Suprapubic skin (tissue), 4 donors: ENCODE results near the gene CUEDC2. TPM values are rescaled to one million over a fixed set of nuclear protein-coding genes. Genes with fewer than 3 reads are reported as not detected.

Experiments used
- DNase-seq, 2 donors: peaks; one replicate each; pipeline ENCODE4 v3.0.0-alpha.2; 2019; ENCODE audit warnings: low spot score in 2 of 2
- H3K27ac ChIP-seq: fragments of 200-600 bp; sonication (generic); one replicate; pipeline ENCODE4 v1.5.1; 2019
- H3K27me3 ChIP-seq: fragments of 200-600 bp; sonication (generic); one replicate; pipeline ENCODE4 v1.5.1; 2019
- H3K36me3 ChIP-seq: fragments of 200-600 bp; sonication (generic); one replicate; pipeline ENCODE4 v1.5.1; 2019
- H3K4me1 ChIP-seq: fragments of 200-600 bp; sonication (generic); one replicate; pipeline ENCODE4 v1.5.1; 2019
- H3K4me3 ChIP-seq: fragments of 200-600 bp; sonication (generic); one replicate; pipeline ENCODE4 v1.5.1; 2019; ENCODE audit warnings: mild to moderate bottlenecking
- H3K9me3 ChIP-seq: fragments of 200-600 bp; sonication (generic); one replicate; pipeline ENCODE4 v1.5.1; 2019
- CTCF ChIP-seq, 2 donors: fragments of 200-600 bp in 1 of 2; fragments of 450-650 bp in 1 of 2; sonication (generic) in 1 of 2; IDR thresholded peaks; one replicate each; pipeline ENCODE4 v1.5.1; 2016 to 2019; ENCODE audit warnings: antibody characterized with exemption in 2 of 2, mild to moderate bottlenecking in 1 of 2, moderate library complexity in 1 of 2
- EP300 ChIP-seq: sonication (generic); formaldehyde crosslinking; IDR thresholded peaks from one replicate; pipeline ENCODE4 v1.6.1; 2017; ENCODE audit warnings: antibody characterized with exemption
- POLR2A ChIP-seq, 2 donors: fragments of 450-650 bp; IDR thresholded peaks; one replicate each; pipeline ENCODE4 v1.6.1; 2017; ENCODE audit warnings: antibody characterized with exemption in 2 of 2, mild to moderate bottlenecking in 2 of 2, moderate library complexity in 2 of 2
- POLR2AphosphoS5 ChIP-seq, 3 donors: sonication (generic); formaldehyde crosslinking; IDR thresholded peaks; one replicate each; pipeline ENCODE4 v1.6.1; 2017; ENCODE audit warnings: antibody characterized with exemption in 3 of 3
- WGBS: methylation state at CpG from one replicate; pipeline ENCODE4 v1.1.5; 2018; 5-methylcytosine and 5-hydroxymethylcytosine counted together
- total RNA-seq, 4 donors: library from RNA; depleted of rRNA; stranded (reverse); fragments of >200 nt; gene quantifications; one replicate each; pipeline ENCODE4 v1.1.0, GENCODE V29; 2016

The CUEDC2 gene
- total RNA-seq, 4 donors from 2014 or later: 25.0 to 61.2 (median 40.2) TPM

DNA sequence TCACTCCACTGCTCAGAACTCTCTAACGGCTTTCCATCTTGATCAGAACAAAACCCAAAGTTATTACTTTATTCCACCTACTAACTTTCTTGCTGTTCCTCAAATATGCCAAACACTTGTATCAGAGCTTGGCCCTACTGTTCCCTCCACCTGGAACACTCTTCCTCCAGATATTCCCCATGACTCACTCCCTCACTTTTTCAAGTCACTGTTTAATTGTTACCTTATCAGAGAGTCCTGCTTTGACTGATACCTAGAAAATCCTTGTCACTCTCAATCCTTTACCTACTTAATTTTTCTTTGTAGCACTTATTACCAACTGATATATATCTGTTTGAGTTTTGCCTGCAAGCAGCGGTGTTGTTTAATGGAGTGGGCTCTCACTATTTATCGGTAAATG lies 42.5 kb downstream of the CUEDC2 start:
- Histone ChIP-seq H3K4me3 (no peak overlapping the region), H3K4me1 (peaks cover 22% of the 10 kb centered on the region), H3K27me3 (no peaks in the 10 kb centered on the region), H3K36me3 (no peaks in the 10 kb centered on the region), H3K27ac (no peak overlapping the region), H3K9me3 (no peaks in the 10 kb centered on the region)
- 93% methylated on average over 3 of the region's 3 CpGs for WGBS
- DNase-seq: no peak
- TF ChIP-seq POLR2A (IDR thresholded peaks at IDR 0.05) (no peak), EP300 (no peak), CTCF (IDR thresholded peaks at IDR 0.05) (no peak), POLR2AphosphoS5 (IDR thresholded peaks at IDR 0.05) (no peak)

- Histone ChIP-seq H3K9me3 (no peaks in the 10 kb centered on the region), H3K27me3 (no peaks in the 10 kb centered on the region), H3K4me3 (no peak overlapping the region), H3K36me3 (peaks cover 34% of the 10 kb centered on the region), H3K4me1 (peaks cover 12% of the 10 kb centered on the region), H3K27ac (no peak overlapping the region)
- TF ChIP-seq POLR2AphosphoS5 (IDR thresholded peaks at IDR 0.05) (no peak), EP300 (no peak), POLR2A (IDR thresholded peaks at IDR 0.05) (no peak), CTCF (IDR thresholded peaks at IDR 0.05) (no peak)
- WGBS: 64% methylated on average over 4 of the region's 4 CpGs
- DNase-seq: no peak
Measured at GRCh38 chr10:102384606-102385429, 47.6 kb downstream of the CUEDC2 start.

DNA sequence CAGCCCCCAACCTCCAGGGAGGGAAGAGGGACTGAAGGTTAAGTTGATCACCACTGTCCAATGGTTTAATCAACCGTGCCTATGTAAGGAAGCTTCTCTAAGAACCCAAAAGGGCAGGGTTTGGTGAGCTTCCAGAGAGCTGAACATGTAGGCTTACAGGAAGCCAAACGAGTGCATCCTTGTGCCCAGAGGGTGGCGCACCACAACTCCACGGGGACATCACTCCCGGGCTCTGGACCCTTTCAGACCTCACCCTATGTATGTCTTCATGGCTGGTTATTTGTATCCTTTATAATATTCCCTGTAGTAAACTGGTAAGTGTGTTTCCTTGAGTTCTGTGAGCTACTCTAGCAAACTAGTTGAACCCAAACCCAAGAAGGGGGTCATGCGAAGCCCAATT lies 48.3 kb downstream of the CUEDC2 start:
- DNase-seq: no peak
- WGBS: 42% methylated on average over 5 of the region's 6 CpGs

GRCh38 chr10:102382871-102383270 lies 49.5 kb downstream of the CUEDC2 start:
- Histone ChIP-seq H3K27me3 (no peaks in the 10 kb centered on the region), H3K27ac (no peak overlapping the region), H3K4me1 (peaks cover 12% of the 10 kb centered on the region), H3K4me3 (no peak overlapping the region), H3K36me3 (peaks cover 54% of the 10 kb centered on the region), H3K9me3 (no peaks in the 10 kb centered on the region)
- TF ChIP-seq POLR2AphosphoS5 (IDR thresholded peaks at IDR 0.05): no peak
- TF ChIP-seq EP300: no peak
- no peak for TF ChIP-seq POLR2A (IDR thresholded peaks at IDR 0.05)
- no peak for TF ChIP-seq CTCF (IDR thresholded peaks at IDR 0.05)
- 90% methylated on average over 8 of the region's 8 CpGs for WGBS
- no peak for DNase-seq

More for the DNA sequence above, 48.3 kb downstream of the CUEDC2 start:
- H3K27ac ChIP-seq: no peak overlapping the region
- no peaks in the 10 kb centered on the region for H3K9me3 ChIP-seq
- peaks cover 42% of the 10 kb centered on the region for H3K36me3 ChIP-seq
- TF ChIP-seq POLR2A (IDR thresholded peaks at IDR 0.05) (no peak), EP300 (no peak), CTCF (IDR thresholded peaks at IDR 0.05) (no peak), POLR2AphosphoS5 (IDR thresholded peaks at IDR 0.05) (no peak)
- peaks cover 12% of the 10 kb centered on the region for H3K4me1 ChIP-seq
- H3K27me3 ChIP-seq: no peaks in the 10 kb centered on the region
- H3K4me3 ChIP-seq: no peak overlapping the region

GRCh38 chr10:102381983-102382382 lies 50.4 kb downstream of the CUEDC2 start:
- H3K4me1 ChIP-seq: peaks cover 12% of the 10 kb centered on the region
- no peak for DNase-seq
- TF ChIP-seq POLR2AphosphoS5 (IDR thresholded peaks at IDR 0.05) (no peak), CTCF (IDR thresholded peaks at IDR 0.05) (no peak), POLR2A (IDR thresholded peaks at IDR 0.05) (no peak), EP300 (no peak)
- no peak overlapping the region for H3K4me3 ChIP-seq
- no peaks in the 10 kb centered on the region for H3K9me3 ChIP-seq
- no peak overlapping the region for H3K27ac ChIP-seq
- WGBS: 55% methylated on average over 6 of the region's 9 CpGs
- H3K27me3 ChIP-seq: no peaks in the 10 kb centered on the region
- peaks cover 63% of the 10 kb centered on the region for H3K36me3 ChIP-seq
